NCI-H2196 treated with DMSO at 0.1 percent for 48 hours (cell line): ENCODE data around the gene HSPB3.
"Not testable (repeated sequence)": the region's sequence is repeated elsewhere in the genome, so short reads cannot be mapped to it uniquely, and the experiment has no call there.

Experiments
- DNase-seq: peaks from one replicate; lab custom pipeline; 2025; ENCODE audit not compliant: unreplicated experiment; lab: John Stamatoyannopoulos, UW

The HSPB3 gene

GRCh38 chr5:54454602-54455001 is 897 bp upstream of the HSPB3 start:
- DNase-seq, result no peak

DNA sequence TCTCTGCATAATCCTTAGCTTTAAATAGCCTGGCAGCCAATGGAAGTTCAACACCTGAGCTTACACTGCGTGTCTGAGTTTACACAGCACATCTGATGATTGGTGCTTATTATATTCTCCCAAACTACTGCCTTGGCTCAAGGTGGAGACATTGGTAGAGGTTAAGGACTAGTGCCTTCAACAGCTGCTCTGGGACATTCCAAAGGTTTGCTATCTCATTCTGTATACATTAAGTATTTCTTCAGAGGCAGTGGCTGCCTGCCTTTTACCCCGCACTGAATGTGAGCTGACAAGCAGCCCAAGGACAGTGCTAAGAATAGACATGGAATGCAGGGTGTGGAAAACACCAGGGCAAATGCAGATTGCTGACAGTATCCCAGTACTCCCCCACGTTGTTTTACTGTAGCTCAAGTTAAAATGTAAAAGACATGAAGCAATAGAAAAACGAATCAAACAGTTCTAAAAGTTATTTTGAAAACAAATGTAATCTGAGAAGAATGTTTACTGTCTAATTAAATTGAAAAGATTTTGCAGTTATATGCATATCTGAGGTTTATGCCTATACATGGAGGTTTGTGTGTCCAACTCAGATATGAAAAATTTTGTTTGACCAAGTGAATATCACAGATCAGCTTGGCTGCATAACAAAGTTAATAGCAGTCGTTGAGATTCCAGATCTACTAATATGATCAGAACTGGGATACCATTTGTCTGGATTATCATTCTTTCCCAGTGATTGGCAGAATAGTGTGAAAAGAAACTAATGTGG is 1.8 kb downstream of the HSPB3 start:
- DNase-seq, result no peak

GRCh38 chr5:54458221-54458620 is 2.7 kb downstream of the HSPB3 start:
- DNase-seq, result no peak

GRCh38 chr5:54460181-54460919 is 4.9 kb downstream of the HSPB3 start:
- no peak for DNase-seq

DNA sequence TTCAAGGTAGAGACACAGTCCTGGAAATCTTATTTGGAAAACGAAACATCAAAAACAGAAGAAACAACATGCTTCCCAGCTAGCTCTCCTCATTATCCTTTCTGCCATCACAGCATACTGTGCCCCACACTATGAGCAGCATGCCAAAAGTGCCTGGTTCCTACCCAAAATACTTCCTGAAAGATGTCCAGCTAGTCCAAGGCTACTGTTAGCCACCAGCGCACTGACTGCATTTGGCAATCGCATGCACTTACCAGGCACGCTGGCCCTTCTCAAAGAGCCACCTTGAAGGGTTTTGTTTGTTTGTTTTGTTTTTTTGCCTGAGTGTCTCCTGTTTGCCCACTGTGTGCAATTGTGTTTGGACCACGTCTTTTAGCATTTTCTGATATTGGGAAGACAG is 6.8 kb downstream of the HSPB3 start:
- no peak for DNase-seq

DNA sequence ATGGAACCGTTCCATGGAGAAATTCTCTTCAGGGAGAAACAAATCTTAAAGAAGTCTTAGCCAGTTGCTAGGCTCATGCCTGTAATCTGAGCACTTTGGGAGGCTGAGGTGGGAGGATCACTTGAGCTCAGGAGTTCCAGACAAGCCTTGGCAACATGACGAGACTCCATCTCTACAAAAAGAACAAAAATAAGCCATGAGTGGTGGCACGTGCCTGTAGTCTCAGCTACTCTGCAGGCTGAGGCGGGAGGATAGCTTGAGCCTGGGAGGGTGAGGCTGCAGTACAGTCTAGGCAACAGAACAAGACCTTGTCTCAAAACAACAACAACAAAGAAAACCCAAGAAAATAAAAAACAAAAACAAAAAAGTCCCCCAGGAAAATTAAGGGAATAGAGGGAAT is 8.2 kb downstream of the HSPB3 start:
- no peak for DNase-seq

DNA sequence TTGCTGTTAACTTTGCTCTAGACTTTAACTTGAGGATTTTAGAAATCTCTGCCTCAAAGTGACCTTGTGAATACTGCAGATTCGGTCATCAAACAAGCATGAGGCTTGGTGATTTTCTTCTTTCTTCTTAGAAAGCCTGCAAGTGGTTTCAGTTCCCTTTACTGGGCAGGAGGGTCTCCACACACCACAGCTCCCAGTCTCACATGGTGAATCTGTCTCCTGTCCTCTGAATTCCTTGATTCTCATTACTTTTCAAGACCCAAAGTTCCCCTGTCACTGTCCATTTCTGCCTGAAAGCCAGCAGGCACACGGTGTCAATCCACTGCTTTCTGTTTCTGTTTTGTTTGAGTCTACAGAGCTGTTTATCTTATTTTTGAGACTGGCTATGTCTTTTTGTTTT is 14.1 kb downstream of the HSPB3 start:
- DNase-seq, result no peak

DNA sequence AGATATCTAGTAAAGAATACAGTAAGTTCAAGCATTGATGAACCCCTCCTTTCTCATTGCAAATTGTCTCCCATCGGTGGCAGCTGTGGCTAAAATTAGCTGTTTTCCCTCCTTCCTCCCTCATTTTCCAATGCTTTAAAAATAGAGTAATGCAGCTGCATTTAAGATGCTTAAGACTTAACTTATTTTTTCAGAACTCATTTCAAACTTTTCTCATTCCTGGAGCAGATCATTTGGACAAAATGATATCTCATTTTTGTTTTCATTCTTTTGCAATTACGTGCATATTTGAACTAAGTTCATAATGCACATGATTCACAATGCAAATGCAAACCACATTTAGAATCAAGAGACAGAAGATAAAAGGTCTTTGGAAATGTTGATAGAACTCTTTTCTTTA is 14.6 kb downstream of the HSPB3 start:
- DNase-seq, result no peak

GRCh38 chr5:54470677-54471076 is 15.2 kb downstream of the HSPB3 start:
- no peak for DNase-seq

GRCh38 chr5:54471398-54471797 is 15.9 kb downstream of the HSPB3 start:
- no peak for DNase-seq

- no peak for DNase-seq
Observed at GRCh38 chr5:54476682-54477081, 21.2 kb downstream of the HSPB3 start.

DNA sequence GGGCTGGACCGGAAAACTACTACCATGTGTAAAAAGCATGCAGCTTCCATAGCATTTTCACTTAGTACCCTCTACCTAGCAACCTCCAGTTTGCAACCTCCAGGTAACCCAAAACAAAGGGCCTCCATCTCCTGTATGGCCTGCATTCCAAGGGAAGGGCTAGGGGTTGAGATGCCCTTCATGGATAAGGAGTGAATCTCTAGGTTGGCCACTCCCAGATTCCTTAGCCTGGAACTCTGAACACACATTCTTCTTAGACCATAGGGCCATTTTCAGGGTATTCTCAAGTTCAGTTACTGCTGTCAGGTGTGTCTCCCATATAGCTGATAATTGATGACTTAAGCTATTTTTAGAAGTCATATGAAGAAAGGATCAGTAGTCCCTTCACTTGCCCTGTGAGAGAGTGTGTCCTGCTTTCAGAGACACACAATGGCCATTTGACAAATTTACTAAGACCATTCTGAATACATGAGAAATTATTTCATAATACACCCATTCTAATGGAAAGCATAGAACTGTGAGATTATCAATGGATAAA is 22.5 kb downstream of the HSPB3 start:
- DNase-seq, result no peak

GRCh38 chr5:54480296-54480695 is 24.8 kb downstream of the HSPB3 start:
- no peak for DNase-seq

DNA sequence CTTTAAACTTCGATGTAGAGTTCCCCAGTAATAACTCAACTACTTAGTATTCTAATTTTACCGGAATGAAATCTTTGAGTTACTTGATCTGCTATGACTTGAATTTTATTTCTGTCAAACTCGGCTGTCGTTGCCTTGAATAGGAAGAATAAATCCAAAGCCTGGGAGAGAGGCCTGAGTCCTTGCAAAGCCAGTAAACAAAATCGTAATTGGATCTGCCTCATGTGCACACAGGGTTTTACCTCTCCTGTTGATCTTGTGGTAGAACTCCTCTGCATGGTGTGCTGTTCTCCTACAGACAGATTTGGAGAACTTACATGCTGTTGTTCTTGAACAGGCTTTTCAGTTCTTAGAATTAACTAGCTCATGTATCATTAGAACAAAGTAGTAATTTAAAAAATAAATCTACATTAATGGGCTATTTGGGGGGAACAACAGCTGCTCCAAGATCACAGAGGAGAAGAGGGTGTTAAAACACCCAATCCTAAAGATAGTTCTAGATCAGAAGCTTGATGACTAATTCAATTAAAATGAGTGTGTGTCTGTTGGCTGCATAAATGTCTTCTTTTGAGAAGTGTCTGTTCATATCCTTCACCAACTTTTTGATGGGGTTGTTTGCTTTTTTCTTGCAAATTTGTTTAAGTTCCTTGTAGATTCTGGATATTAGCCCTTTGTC is 28.9 kb downstream of the HSPB3 start:
- DNase-seq, result no peak

- DNase-seq, result not testable (repeated sequence)
Observed at GRCh38 chr5:54485659-54486058, 30.2 kb downstream of the HSPB3 start.

GRCh38 chr5:54489648-54489979 is 34.1 kb downstream of the HSPB3 start:
- DNase-seq, result not testable (repeated sequence)

DNA sequence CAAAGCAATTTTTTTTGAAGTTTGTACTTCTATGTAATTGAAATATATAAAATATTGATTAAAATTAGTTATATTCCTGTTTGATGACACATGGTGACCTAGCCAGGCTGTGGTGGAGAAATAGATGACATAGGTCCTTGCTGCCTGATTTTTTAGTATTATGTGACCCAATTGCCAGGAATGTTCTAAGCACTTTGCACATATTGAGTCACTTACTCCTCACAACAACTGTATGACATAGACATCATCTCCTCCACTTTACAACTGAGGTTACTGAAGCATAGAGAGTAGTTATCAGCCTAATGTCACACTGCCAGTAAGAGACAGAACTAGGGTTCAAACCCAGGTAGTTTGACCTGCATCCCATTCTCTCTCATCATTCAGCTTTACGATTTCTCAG is 35.8 kb downstream of the HSPB3 start:
- DNase-seq, result no peak

DNA sequence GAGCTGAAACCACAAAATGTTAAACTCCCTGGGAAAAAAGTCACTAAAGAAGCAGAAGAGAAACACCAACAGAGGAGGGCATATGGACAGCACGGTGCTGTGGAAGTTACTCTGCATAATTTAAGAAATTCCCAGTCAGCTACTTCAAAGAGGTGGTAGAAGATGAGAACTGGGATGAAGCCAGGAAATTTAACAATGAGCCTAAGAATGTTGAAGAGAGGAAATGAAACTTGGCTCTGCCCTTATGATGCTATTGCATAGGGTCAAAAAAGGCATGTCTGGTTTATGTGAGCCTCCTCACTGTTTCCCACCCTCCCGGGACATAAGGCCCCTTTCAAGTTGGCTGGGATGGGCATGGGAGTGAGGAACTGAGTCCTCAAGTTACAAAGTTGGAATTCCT is 36.7 kb downstream of the HSPB3 start:
- no peak for DNase-seq

DNA sequence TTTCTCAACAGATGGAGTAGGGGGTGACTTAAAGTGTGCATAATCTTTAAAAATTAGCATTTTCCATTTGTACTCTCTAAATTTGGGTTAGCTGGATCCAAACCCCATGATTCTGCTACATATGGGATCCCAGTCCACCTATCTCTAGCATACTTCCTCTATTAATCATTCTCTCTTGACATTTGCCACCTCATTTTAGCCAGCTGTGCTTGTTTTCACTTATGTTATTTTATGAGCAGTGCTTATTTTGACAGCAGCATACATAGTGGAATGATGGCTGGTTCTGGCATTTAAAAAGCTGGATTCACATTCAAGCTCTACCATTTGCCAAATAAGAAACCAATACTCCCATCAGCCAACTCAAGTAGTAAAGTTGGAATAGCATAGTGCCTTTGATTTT is 39.5 kb downstream of the HSPB3 start:
- no peak for DNase-seq
